GM23338 (cell line): ENCODE data around the gene DAPK1.

Experiments
- CREB1 ChIP-seq: fragments of 250-450 bp; sonication (Bioruptor Pico); IDR thresholded peaks from 2 replicates; pipeline ENCODE4 v1.5.0; 2020; ENCODE audit warnings: low read depth, mild to moderate bottlenecking, moderate library complexity
- EZH2 ChIP-seq: fragments of 200-600 bp; sonication (generic); IDR thresholded peaks from one replicate; pipeline ENCODE4 v1.8.0; 2017; ENCODE audit warnings: antibody characterized with exemption, mild to moderate bottlenecking, low read depth; ENCODE audit not compliant: unreplicated experiment
- REST ChIP-seq: IDR thresholded peaks from one replicate; pipeline ENCODE4 v1.6.1; 2018; ENCODE audit warnings: antibody characterized with exemption; ENCODE audit not compliant: unreplicated experiment
- TF ChIP-seq, protein P1 (sequence below), 2 experiments: fragments of 200-600 bp in 1 of 2; sonication (generic) in 1 of 2; conservative IDR thresholded peaks; 2 replicates each; pipeline versions ENCODE4 v1.5.1 to v1.6.1; 2016 to 2017; ENCODE audit warnings: antibody characterized with exemption in 2 of 2, low read depth in 2 of 2, mild to moderate bottlenecking in 2 of 2, moderate library complexity in 1 of 2

- TF ChIP-seq CREB1 (CRISPR knock-in tag) (no peak), REST (no peak), EZH2 (no peak)
- TF ChIP-seq, protein P1, sequence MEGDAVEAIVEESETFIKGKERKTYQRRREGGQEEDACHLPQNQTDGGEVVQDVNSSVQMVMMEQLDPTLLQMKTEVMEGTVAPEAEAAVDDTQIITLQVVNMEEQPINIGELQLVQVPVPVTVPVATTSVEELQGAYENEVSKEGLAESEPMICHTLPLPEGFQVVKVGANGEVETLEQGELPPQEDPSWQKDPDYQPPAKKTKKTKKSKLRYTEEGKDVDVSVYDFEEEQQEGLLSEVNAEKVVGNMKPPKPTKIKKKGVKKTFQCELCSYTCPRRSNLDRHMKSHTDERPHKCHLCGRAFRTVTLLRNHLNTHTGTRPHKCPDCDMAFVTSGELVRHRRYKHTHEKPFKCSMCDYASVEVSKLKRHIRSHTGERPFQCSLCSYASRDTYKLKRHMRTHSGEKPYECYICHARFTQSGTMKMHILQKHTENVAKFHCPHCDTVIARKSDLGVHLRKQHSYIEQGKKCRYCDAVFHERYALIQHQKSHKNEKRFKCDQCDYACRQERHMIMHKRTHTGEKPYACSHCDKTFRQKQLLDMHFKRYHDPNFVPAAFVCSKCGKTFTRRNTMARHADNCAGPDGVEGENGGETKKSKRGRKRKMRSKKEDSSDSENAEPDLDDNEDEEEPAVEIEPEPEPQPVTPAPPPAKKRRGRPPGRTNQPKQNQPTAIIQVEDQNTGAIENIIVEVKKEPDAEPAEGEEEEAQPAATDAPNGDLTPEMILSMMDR (conservative IDR thresholded peaks at IDR 0.05; ENCODE audit: low read depth in 2 of 2) = no peak
Observed at GRCh38 chr9:87490907-87491306, 6.8 kb upstream of the DAPK1 start.
